Stimulated activated CD4-positive, alpha-beta T cell treated with anti-CD3 and anti-CD28 coated beads, Interleukin-15, amount 100 ng/mL, for 24 hours (primary cell): ENCODE data around the gene SIX1.

ENCODE experiments used
- DNase-seq: peaks from one replicate; pipeline ENCODE4 v3.0.0-alpha.2; 2020

SIX1 gene

DNA sequence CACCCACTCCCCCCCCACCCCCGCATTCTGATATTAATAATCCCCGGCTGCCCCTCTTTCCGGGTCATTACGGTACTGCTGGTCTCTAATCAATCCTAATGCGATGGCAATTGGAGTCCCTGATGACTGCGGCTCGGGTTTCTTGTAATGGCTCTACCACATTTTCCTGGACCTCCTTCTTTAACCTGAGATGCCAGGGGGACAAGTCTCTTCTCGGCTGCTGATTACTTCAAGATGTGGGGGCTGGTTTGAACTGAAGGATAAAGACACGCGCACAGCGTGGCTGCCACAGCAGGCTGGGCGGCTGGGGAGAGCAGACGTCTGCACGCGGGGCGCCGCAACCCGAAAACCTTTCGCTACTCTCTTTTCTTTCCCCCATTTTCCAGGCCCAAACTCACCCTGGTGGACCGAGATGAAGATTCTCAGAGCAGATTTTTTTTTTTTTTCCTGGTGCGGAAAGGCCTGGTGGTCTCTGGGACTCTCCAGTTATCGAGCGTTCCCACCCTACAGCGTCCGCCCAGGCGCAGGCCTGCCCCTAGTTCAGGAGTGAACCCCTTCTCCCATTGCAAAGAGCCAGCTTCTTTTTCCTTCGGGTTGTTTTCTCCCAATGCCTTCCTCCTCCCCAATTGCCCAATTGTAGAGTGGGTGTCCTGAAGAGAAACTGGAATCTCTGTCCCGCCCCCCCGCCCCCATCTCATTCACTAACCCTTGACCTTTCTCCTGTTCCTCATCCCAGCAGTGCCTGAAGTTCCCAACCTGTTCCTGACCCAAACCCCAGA lies 6.0 kb upstream of the SIX1 start:
- peak; percentile 2 for DNase-seq

DNA sequence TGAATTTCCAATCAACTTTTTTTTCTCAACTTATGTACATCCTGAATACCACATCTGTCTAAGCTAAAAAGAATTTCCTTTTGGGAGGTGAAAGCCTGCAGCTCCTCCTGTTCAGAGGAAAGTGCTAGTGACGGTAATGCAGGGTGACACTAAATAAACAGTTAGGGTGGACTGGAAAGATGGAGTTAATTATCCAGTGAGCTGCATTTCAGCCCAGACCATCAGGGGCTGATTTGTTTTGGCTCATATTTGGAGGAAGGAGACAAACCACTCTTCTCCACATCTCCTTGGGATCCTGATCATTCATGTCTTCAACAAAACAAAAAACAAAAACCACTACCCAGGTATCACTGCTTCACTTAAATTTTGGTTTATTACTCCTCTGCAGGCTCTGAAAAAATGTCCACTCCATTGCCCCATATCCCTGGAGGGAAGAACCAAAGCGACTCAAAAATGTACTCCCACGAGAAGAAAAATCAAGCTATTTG lies 5.1 kb upstream of the SIX1 start:
- no peak for DNase-seq

- peak; percentile 3 for DNase-seq
Measured at GRCh38 chr14:60653701-60654161, 4.5 kb upstream of the SIX1 start.

- peak; percentile 19 for DNase-seq
Measured at GRCh38 chr14:60652674-60653651, 3.7 kb upstream of the SIX1 start.

DNA sequence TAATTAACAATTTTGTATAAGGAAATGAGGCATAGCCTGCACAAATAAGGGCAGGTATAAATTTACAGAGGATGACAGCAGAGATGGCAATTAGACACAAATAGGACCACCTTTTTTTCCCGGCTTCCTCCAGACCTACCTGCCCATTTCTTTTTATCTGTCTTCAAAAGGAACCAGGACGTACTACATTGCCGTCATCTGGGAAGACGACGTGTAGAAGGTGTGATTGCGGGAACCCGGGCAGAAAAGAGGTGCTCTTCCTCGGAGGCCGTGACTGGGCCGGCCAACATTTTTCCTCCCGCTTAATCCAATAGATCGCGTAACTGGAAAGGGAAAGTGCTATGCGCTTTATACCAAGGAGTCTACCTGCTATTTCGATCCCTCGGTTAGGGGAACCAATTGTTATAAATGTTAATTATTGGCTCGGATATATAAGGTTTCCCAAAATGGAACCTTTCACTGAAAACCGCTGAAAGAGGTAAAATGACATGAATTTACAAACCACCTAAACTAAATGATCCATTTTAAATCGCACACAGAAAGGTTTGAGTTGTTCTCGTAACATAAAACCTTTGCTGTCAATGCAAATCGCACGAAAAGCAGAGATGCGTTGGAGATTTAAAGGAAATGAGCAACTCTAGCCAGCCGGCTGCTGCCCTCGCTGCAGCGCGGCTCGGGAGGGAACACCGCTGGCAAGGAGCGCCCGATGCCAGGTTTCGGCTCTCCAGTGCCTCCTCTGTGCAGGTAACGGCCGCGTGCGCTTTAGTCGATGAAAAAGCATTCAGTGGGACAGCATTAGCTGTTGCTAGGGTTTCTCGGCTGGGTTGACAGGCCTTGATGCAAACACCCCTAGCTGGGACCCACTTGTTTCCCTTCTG lies 2.8 kb upstream of the SIX1 start:
- peak; percentile 31 for DNase-seq

DNA sequence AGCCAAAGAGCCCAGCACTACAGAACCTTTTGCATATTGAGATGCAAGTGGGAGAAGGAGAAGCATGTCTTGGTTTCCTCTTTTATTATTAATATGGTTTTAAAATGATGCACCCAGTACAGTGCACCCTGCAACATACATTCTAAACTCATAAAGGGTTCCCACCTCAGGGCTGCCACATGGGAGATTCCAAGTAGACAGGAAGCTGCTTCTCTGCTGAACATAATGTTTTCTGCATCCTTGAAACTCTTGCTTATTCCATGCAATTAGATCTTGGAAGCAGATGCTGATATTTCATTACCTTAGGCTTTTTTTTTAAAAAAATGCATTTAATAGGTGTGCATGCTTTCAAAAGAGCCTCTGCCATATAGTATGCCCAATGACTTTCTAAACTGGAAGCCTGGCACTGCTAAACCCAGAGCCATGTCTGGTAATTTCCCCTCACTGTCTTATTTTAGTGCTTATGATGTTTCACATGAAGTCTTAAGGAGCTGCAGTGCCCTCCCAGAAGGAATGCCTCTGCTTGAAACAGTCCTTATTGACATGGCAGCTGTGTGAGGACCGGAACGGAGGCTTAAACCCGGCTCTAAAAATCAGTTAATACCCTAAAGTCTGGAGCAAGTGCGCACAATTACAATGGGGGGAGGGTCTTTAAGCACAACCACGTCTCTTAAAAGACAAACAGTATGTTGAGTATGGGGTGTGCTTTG lies 2.0 kb upstream of the SIX1 start:
- DNase-seq, result no peak

DNA sequence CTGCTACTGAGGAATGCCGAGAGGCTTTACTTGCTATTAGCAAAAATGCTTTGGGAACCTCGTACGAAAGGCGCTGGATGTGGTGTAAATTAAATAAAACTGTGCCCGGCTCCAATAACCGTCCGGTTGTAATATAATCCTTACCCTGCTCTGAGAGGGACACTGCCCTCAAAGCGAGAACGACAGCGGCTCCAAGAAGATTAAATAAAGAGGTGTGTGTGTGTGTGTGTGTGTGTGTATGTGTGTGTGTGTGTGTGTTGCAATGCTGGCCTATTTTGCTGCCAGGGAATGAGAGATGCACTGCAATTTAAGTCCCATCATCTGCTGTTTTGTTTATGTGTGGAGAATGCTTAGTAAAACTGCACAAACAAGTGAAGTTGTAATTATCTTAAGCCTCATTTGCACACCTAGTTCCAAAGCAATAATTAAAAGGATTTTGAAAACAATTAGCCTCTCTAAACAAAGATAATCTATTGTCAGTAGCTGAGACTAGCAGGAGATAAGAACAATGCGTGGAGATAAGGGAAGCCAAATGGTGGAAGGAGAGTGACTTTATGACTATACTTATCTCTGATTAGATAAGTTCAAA lies 1.2 kb upstream of the SIX1 start:
- no peak for DNase-seq

- DNase-seq, result no peak
Measured at GRCh38 chr14:60649875-60650372, 647 bp upstream of the SIX1 start.

DNA sequence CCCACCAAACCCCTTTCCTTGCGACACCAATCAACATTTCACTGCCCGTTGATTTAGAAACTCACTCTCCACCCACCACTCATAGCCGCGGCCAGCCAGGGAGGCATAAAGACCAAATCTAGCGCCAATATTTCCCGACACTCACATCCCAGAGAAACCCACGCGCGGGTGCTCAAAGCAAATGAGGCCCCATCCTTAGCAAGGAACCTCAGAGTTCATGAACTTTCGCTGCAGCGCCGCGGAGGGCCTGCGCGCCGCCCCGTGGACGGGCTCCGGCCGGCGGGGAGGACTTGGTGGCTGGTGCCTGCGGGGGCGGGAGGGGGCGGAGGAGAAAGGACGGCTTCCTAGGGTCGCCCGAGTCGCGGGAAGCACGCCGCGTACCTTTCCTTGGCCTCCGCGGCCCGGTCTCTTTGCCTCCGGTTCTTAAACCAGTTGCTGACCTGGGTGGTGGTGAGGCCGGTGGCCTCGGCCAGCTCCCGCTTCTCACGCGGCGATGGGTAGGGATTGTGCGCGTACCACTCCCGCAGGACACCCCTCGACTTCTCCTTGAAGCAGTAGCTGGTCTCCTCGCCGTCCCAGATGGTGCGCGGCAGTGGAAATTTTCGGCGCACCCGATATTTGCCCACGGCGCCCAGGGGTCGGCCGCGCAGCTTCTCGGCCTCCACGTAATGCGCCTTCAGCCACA lies 886 bp downstream of the SIX1 start:
- peak; percentile 18 for DNase-seq

DNA sequence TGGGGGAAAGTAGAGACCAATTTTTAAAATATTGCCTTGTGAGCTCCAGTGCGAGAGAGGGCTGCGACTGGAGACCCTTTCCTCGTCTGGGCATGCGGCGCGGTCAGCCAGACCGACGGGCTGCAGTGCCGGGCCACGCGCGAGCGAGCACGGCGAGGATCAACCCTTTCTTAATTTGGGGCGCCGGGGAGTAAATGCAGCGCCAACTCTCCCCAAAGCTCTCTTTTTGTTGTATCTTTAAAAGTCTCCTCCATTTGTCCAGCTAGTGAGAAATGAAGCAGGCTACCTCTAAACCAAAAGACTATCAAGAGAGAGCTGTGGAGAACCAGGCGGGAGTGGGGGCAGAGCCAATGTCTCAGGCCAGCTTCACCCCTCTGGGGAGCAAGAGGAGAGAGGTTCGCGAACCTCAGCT lies 1.4 kb downstream of the SIX1 start:
- no peak for DNase-seq

- DNase-seq, result peak; percentile 32
Measured at GRCh38 chr14:60647081-60647836, 2.0 kb downstream of the SIX1 start.

DNA sequence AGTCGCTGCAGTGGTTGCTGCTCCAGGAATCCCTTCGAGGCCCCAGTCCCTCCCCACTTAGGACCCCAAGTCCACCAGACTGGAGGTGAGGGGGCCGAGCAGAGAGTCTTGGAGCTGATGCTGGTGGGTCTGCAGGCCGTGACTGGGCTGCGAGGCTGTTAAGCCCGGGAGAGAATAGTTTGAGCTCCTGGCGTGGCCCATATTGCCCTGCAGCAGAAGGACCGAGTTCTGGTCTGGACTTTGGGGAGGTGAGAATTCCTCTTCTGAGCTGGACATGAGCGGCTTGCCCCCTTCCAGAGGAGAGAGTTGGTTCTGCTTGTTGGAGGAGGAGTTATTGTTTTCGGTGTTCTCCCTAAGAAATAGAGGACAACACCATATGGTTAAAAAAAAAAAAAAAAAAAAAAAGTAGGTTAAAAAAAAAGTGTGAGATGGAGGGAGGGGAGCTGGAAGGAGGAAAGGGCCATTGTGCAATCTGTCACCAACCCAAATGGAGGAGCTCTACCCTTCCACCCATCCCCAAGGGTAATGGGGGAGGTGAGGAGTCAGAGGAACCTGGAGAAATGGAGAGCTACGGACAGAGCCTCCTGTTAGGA lies 3.0 kb downstream of the SIX1 start:
- DNase-seq, result no peak

DNA sequence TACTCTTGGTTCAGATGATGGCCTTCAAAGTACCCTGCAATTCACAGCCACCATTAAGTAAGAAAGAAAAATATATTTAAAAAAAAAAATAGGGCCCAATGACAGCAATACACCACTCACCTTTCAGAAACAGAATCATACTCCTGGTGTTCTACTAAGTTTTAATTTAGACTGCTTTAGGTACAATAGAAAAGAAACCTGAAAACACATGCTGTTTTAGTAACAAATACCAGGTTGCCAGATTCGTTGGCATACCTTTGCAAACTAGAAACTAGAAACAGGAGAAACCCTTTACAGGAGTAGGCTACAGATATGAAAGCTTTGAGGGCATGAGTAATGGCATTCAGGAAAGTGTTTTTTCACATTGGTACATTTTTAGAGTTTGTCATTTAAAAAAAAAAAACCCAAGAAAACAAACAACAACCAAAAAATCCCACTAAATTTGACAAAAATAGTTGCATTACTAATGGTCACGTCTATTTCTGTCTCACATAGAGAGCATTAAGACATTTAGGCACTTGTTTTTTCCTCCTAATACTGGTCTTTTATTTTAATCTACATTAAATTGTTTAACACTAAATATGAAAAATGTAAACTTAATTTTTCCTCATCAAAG lies 4.0 kb downstream of the SIX1 start:
- DNase-seq, result no peak

- no peak for DNase-seq
Measured at GRCh38 chr14:60644666-60645065, 4.6 kb downstream of the SIX1 start.

- DNase-seq, result no peak
Measured at GRCh38 chr14:60643463-60644314, 5.6 kb downstream of the SIX1 start.

GRCh38 chr14:60643141-60643462 lies 6.2 kb downstream of the SIX1 start:
- no peak for DNase-seq

DNA sequence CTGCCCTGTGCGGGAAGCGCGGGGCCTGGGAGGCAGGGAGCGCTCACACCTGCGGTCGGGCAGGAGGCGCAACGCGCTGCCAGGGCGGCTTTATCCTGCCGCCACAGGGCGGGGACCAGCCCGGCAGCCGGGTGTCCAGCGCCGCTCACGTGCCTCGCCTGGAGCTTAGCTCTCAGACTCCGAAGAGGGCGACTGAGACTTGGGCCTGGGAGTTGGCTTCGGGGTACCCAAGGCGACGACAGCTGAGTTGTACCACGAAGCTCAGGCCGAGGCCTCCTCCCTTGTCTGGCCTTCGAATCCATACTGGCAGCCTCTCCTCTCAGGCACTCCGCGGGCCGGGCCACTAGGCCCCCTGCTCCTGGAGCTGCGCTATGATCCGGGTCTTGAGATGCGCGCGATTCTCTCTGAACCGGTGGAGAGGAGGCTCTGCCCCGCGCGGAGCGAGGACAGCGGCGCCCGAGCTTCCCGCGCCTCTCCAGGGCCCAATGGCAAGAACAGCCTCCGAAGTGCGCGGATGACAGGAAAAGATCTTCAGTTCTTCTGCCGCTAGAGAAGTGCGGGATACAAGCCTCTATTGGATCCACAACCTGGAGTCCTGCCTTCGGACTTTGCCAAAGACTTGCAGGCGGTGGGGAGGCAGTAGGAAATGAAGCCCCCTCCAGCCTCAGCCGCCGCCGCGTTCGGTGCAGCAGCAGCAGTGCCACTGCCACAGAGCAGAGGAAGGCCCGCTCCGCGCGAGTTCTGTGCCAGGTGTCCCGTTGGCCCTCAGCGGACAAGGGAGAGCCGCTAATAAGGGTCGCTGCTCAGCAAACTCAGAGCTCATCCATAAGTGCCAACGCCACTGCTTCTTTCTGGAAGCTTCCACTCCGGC lies 6.8 kb downstream of the SIX1 start:
- DNase-seq, result peak; percentile 19
